ENCODE data around the gene TAMALIN.
A peak's percentile ranks its signal among the peaks of the same experiment; 100 is the strongest.

The TAMALIN gene

GRCh38 chr12:52010692-52011601, 4.2 kb downstream of the TAMALIN start:
- Histone ChIP-seq H4K20me1 (peaks cover 17% of the 10 kb centered on the region; the same call in 1 of the 2 replicates), H3K9me3 (no peaks in the 10 kb centered on the region), H3K4me2 (peak overlapping the region; percentile 92), H3K36me3 (peaks cover 46% of the 10 kb centered on the region), H3K4me1 (peaks cover 55% of the 10 kb centered on the region), H3K9ac (peak overlapping the region; percentile 61), H3K27me3 (peaks cover 6% of the 10 kb centered on the region), H3K27ac (peak overlapping the region; percentile 64), H3K4me3 (no peak overlapping the region)
- TF ChIP-seq Cebpa-rat (IDR thresholded peaks at IDR 0.05), result no peak

GRCh38 chr12:52011602-52012214, 5.0 kb downstream of the TAMALIN start:
- Histone ChIP-seq H3K4me3 (no peak overlapping the region), H3K9me3 (no peaks in the 10 kb centered on the region), H3K27me3 (no peaks in the 10 kb centered on the region; the same call in 1 of the 2 replicates), H3K9ac (no peak overlapping the region), H3K36me3 (peaks cover 46% of the 10 kb centered on the region), H4K20me1 (peaks cover 13% of the 10 kb centered on the region; the same call in 1 of the 2 replicates), H3K4me1 (peaks cover 57% of the 10 kb centered on the region), H3K27ac (no peak overlapping the region), H3K4me2 (no peak overlapping the region)
- no peak for TF ChIP-seq Cebpa-rat (IDR thresholded peaks at IDR 0.05)

- H3K4me3 ChIP-seq, result no peak overlapping the region
- peaks cover 9% of the 10 kb centered on the region; the same call in 1 of the 2 replicates for H4K20me1 ChIP-seq
- TF ChIP-seq Cebpa-rat (IDR thresholded peaks at IDR 0.05), result no peak
- no peak overlapping the region for H3K4me2 ChIP-seq
- H3K4me1 ChIP-seq, result peaks cover 58% of the 10 kb centered on the region
- no peaks in the 10 kb centered on the region for H3K9me3 ChIP-seq
- no peak overlapping the region for H3K27ac ChIP-seq
- peaks cover 46% of the 10 kb centered on the region for H3K36me3 ChIP-seq
- no peaks in the 10 kb centered on the region for H3K27me3 ChIP-seq
- H3K9ac ChIP-seq, result no peak overlapping the region
Measured at GRCh38 chr12:52013626-52014310, 7.0 kb downstream of the TAMALIN start.

- H3K4me1 ChIP-seq, result peaks cover 58% of the 10 kb centered on the region
- H4K20me1 ChIP-seq, result no peaks in the 10 kb centered on the region; the same call in 1 of the 2 replicates
- H3K9ac ChIP-seq, result 0 out of 2 replicates have a peak overlapping the region, but pooled peaks have one; percentile 55
- TF ChIP-seq Cebpa-rat (IDR thresholded peaks at IDR 0.05), result no peak
- H3K4me2 ChIP-seq, result peak overlapping the region; percentile 72
- H3K27me3 ChIP-seq, result no peaks in the 10 kb centered on the region
- no peak overlapping the region for H3K4me3 ChIP-seq
- no peaks in the 10 kb centered on the region for H3K9me3 ChIP-seq
- peaks cover 46% of the 10 kb centered on the region for H3K36me3 ChIP-seq
- H3K27ac ChIP-seq, result peak overlapping the region; percentile 59
Measured at GRCh38 chr12:52014567-52015530, 8.1 kb downstream of the TAMALIN start.

- Histone ChIP-seq H3K27me3 (no peaks in the 10 kb centered on the region), H3K9me3 (no peaks in the 10 kb centered on the region)
Measured at GRCh38 chr12:52015532-52016041, 8.8 kb downstream of the TAMALIN start.

GRCh38 chr12:52018433-52019112, 11.8 kb downstream of the TAMALIN start:
- H3K27me3 ChIP-seq, result no peaks in the 10 kb centered on the region
- H3K4me2 ChIP-seq, result peak overlapping the region; percentile 96
- peaks cover 78% of the 10 kb centered on the region for H3K4me1 ChIP-seq

More at GRCh38 chr12:52015532-52016041, 8.8 kb downstream of the TAMALIN start:
- H3K4me2 ChIP-seq, result peak overlapping the region; percentile 72
- TF ChIP-seq Cebpa-rat (IDR thresholded peaks at IDR 0.05), result no peak
- H3K36me3 ChIP-seq, result peaks cover 44% of the 10 kb centered on the region
- H3K9ac ChIP-seq, result 0 out of 2 replicates have a peak overlapping the region, but pooled peaks have one; percentile 55
- peaks cover 58% of the 10 kb centered on the region for H3K4me1 ChIP-seq
- no peaks in the 10 kb centered on the region for H4K20me1 ChIP-seq
- H3K4me3 ChIP-seq, result no peak overlapping the region
- H3K27ac ChIP-seq, result peak overlapping the region; percentile 59

GRCh38 chr12:52019113-52019770, 12.5 kb downstream of the TAMALIN start:
- no peaks in the 10 kb centered on the region for H3K27me3 ChIP-seq
- H3K9ac ChIP-seq, result peak overlapping the region; percentile 9; the same call in 1 of the 2 replicates
- H3K36me3 ChIP-seq, result peaks cover 11% of the 10 kb centered on the region
- H3K27ac ChIP-seq, result no peak overlapping the region
- no peaks in the 10 kb centered on the region for H3K9me3 ChIP-seq
- H3K4me3 ChIP-seq, result no peak overlapping the region
- no peak for TF ChIP-seq Cebpa-rat (IDR thresholded peaks at IDR 0.05)
- H4K20me1 ChIP-seq, result no peaks in the 10 kb centered on the region
- H3K4me1 ChIP-seq, result peaks cover 83% of the 10 kb centered on the region
- H3K4me2 ChIP-seq, result peak overlapping the region; percentile 96

More at GRCh38 chr12:52018433-52019112, 11.8 kb downstream of the TAMALIN start:
- no peak overlapping the region for H3K27ac ChIP-seq
- peak overlapping the region; percentile 9; the same call in 1 of the 2 replicates for H3K9ac ChIP-seq
- no peak for TF ChIP-seq Cebpa-rat (IDR thresholded peaks at IDR 0.05)
- no peaks in the 10 kb centered on the region for H4K20me1 ChIP-seq
- H3K9me3 ChIP-seq, result no peaks in the 10 kb centered on the region
- H3K36me3 ChIP-seq, result peaks cover 18% of the 10 kb centered on the region
- no peak overlapping the region for H3K4me3 ChIP-seq

All from BLaER1 (cell line).